Spleen (tissue), 11 donors: Measurements from ENCODE around the gene C9orf85. TPM values are rescaled to one million over a fixed set of nuclear protein-coding genes. Genes with fewer than 3 reads are reported as not detected.

Source experiments
- DNase-seq: peaks from one replicate; pipeline ENCODE4 v3.0.0-alpha.2; 2020
- H3K27ac ChIP-seq, 8 donors: fragments of 200-600 bp; sonication (generic) in 7 of 8; 1 replicate in 4 of 8; 2 replicates in 4 of 8; pipeline versions ENCODE4 v1.5.0 to v1.8.0; 2016 to 2021; ENCODE audit warnings: inconsistent platforms in 4 of 8, mild to moderate bottlenecking in 4 of 8, moderate library complexity in 1 of 8
- H3K27me3 ChIP-seq, 7 donors: fragments of 200-600 bp; sonication (generic) in 6 of 7; replicated peaks in 1 of 7; 1 replicate in 4 of 7; 2 replicates in 3 of 7; pipeline versions ENCODE4 v1.5.0 to v1.8.0; 2016 to 2021; ENCODE audit warnings: inconsistent platforms in 3 of 7, mild to moderate bottlenecking in 1 of 7
- H3K36me3 ChIP-seq, 6 donors: fragments of 200-600 bp; sonication (generic) in 5 of 6; 1 replicate in 4 of 6; 2 replicates in 2 of 6; pipeline versions ENCODE4 v1.5.0 to v1.8.0; 2016 to 2021; ENCODE audit warnings: inconsistent platforms in 2 of 6
- H3K4me1 ChIP-seq, 6 donors: fragments of 200-600 bp; sonication (generic) in 5 of 6; 1 replicate in 3 of 6; 2 replicates in 3 of 6; pipeline versions ENCODE4 v1.5.0 to v1.8.0; 2016 to 2021; ENCODE audit warnings: inconsistent platforms in 3 of 6
- H3K4me3 ChIP-seq, 8 donors: fragments of 200-600 bp; sonication (generic) in 7 of 8; 1 replicate in 4 of 8; 2 replicates in 4 of 8; pipeline versions ENCODE4 v1.5.0 to v1.8.0; 2016 to 2021; ENCODE audit warnings: inconsistent platforms in 4 of 8, mild to moderate bottlenecking in 4 of 8, moderate library complexity in 2 of 8
- H3K9me3 ChIP-seq, 8 donors: fragments of 200-600 bp; sonication (generic) in 7 of 8; 1 replicate in 4 of 8; 2 replicates in 4 of 8; pipeline versions ENCODE4 v1.5.0 to v1.8.0; 2016 to 2021; ENCODE audit warnings: inconsistent platforms in 4 of 8
- POLR2A ChIP-seq, 3 donors: fragments of 450-650 bp; IDR thresholded peaks; one replicate each; pipeline ENCODE4 v1.5.1; 2017; ENCODE audit warnings: antibody characterized with exemption in 3 of 3, mild to moderate bottlenecking in 1 of 3
- POLR2AphosphoS5 ChIP-seq, 3 donors: sonication (generic); formaldehyde crosslinking; IDR thresholded peaks; one replicate each; pipeline ENCODE4 v1.5.1; 2017; ENCODE audit warnings: antibody characterized with exemption in 3 of 3
- whole genome bisulfite sequencing, 5 donors: extraction: QIAGEN DNeasy Blood & Tissue Kit in 3 of 5; methylation state at CpG; one replicate each; pipeline versions ENCODE4 v1.1.5 to v1.1.7; 2013 to 2018; 5-methylcytosine and 5-hydroxymethylcytosine counted together
- intact Hi-C: fragments of 100-400 bp; cut with DNase I; formaldehyde crosslinking; loops from one replicate; pipeline ENCODE4 v1.15.0; 2023; ENCODE audit warnings: low total_unique reads
- polyA plus RNA-seq, 3 donors: library from polyadenylated mRNA; stranded (reverse); fragments of 200-250 nt; gene quantifications; one replicate each; pipeline ENCODE4 v1.2.1, GENCODE V29; 2013
- total RNA-seq, 7 donors: library from RNA; depleted of rRNA in 3 of 7; stranded (reverse); fragments of >200 nt in 3 of 7; fragmentation: NEBNext Ultra II Directional in 4 of 7; extraction: Animal tissue kit (Norgen Biotek cat#: 25700) in 4 of 7; gene quantifications; one replicate each; pipeline versions ENCODE4 v1.1.0 to v1.2.1, GENCODE V29; 2016 to 2021
- TF ChIP-seq, protein P1 (sequence below), 11 experiments: fragments of 200-600 bp in 7 of 11; fragments of 450-650 bp in 4 of 11; sonication (generic) in 4 of 11; IDR thresholded peaks in 8 of 11; conservative IDR thresholded peaks in 3 of 11; 1 replicate in 7 of 11; 2 replicates in 4 of 11; pipeline versions ENCODE4 v1.4.0 to v1.8.0; 2016 to 2021; ENCODE audit warnings: antibody characterized with exemption in 11 of 11, inconsistent platforms in 4 of 11, mild to moderate bottlenecking in 1 of 11
- donor health status: healthy with polysubstance abuse.
- donor health status: DM: no; HTN: no; CAD: no; lungs with moderate emphysema.
- donor health status: DM: no; HTN: no; CAD: no.
- donor health status: Bipolar disorder and iron deficiency.
- donor health status: healthy.
- donor health status: DM: no; HTN: no; CAD: no.
- donor health status: DM: yes; HTN: yes; CAD: no.

The C9orf85 gene
- total and polyA plus RNA-seq, 10 donors: 7.1 to 17.8 (median 9.3) TPM

DNA sequence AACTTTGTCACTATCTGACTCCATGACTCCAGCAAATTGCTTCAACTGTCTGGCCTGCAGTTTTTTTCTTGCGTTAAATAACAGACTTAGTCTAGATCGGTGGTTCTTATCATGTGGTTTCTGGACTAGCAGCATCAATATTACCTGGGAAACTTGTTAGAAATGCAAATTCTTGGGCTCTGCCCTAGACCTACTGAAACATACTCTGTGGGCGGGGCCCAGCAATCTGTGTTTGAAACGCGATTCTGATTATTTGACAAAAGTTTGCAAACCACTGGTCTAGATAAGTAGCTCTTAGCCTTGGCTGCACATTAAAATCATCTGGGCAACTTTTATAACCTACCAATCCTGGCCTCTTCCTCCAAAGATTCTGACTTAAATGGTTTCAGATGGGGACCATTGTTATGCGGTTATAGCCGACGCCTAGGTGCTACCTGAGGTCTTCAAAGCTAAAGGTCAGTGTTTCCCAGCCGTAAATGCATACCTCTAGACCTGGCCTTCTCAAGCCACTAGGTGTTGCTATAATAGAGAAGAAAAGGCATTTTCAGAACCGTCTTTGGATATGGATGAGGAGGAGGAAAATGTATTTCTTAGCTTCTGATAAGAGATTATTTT lies 74.0 kb downstream of the C9orf85 start:
- H3K9me3 ChIP-seq: no peaks in the 10 kb centered on the region
- DNase-seq: no peak
- intact Hi-C loops: no loop called here
- no peaks in the 10 kb centered on the region for H3K4me1 ChIP-seq
- H3K4me3 ChIP-seq: no peak overlapping the region
- WGBS, 5 donors: 87 to 92% (median 90%) methylated on average over 10 of the region's 10 CpGs
- H3K27me3 ChIP-seq: no peaks in the 10 kb centered on the region
- TF ChIP-seq POLR2A (IDR thresholded peaks at IDR 0.05) (no peak), POLR2AphosphoS5 (IDR thresholded peaks at IDR 0.05) (no peak)
- TF ChIP-seq, protein P1, sequence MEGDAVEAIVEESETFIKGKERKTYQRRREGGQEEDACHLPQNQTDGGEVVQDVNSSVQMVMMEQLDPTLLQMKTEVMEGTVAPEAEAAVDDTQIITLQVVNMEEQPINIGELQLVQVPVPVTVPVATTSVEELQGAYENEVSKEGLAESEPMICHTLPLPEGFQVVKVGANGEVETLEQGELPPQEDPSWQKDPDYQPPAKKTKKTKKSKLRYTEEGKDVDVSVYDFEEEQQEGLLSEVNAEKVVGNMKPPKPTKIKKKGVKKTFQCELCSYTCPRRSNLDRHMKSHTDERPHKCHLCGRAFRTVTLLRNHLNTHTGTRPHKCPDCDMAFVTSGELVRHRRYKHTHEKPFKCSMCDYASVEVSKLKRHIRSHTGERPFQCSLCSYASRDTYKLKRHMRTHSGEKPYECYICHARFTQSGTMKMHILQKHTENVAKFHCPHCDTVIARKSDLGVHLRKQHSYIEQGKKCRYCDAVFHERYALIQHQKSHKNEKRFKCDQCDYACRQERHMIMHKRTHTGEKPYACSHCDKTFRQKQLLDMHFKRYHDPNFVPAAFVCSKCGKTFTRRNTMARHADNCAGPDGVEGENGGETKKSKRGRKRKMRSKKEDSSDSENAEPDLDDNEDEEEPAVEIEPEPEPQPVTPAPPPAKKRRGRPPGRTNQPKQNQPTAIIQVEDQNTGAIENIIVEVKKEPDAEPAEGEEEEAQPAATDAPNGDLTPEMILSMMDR (IDR thresholded peaks at IDR 0.05 in 8 of 11, conservative IDR thresholded peaks at IDR 0.05 in 3 of 11): no peak
- H3K36me3 ChIP-seq: peaks cover 0 to 12% (median 0%) of the 10 kb centered on the region in 6 donors
- H3K27ac ChIP-seq: no peak overlapping the region

- Histone ChIP-seq H3K36me3 (peaks cover 0 to 12% (median 0%) of the 10 kb centered on the region in 6 donors), H3K27ac (no peak overlapping the region), H3K4me1 (no peaks in the 10 kb centered on the region), H3K27me3 (no peaks in the 10 kb centered on the region), H3K4me3 (no peak overlapping the region), H3K9me3 (no peaks in the 10 kb centered on the region)
- WGBS, 5 donors: 82 to 92% (median 85%) methylated on average over 3 of the region's 3 CpGs
- DNase-seq: no peak
- TF ChIP-seq, protein P1 (IDR thresholded peaks at IDR 0.05 in 8 of 11, conservative IDR thresholded peaks at IDR 0.05 in 3 of 11): no peak
- no peak for TF ChIP-seq POLR2A (IDR thresholded peaks at IDR 0.05)
- TF ChIP-seq POLR2AphosphoS5 (IDR thresholded peaks at IDR 0.05): no peak
- intact Hi-C loops: no loop called here
Observed at GRCh38 chr9:71986900-71987299, 75.5 kb downstream of the C9orf85 start.

GRCh38 chr9:71987471-71988371 lies 76.3 kb downstream of the C9orf85 start:
- no peak overlapping the region for H3K4me3 ChIP-seq
- no peaks in the 10 kb centered on the region for H3K27me3 ChIP-seq
- H3K9me3 ChIP-seq: no peaks in the 10 kb centered on the region
- no peak overlapping the region for H3K27ac ChIP-seq
- TF ChIP-seq POLR2A (IDR thresholded peaks at IDR 0.05) (no peak), POLR2AphosphoS5 (IDR thresholded peaks at IDR 0.05) (no peak)
- TF ChIP-seq, protein P1 (IDR thresholded peaks at IDR 0.05 in 8 of 11, conservative IDR thresholded peaks at IDR 0.05 in 3 of 11): no peak
- no peaks in the 10 kb centered on the region for H3K4me1 ChIP-seq
- intact Hi-C loops: no loop called here
- peaks cover 0 to 10% (median 0%) of the 10 kb centered on the region in 6 donors for H3K36me3 ChIP-seq
- DNase-seq: no peak
- 82 to 90% (median 84%) methylated on average over 11 of the region's 11 CpGs for WGBS, 5 donors

GRCh38 chr9:71990466-71990865 lies 79.0 kb downstream of the C9orf85 start:
- DNase-seq: no peak
- Histone ChIP-seq H3K27ac (no peak overlapping the region), H3K4me1 (no peaks in the 10 kb centered on the region), H3K27me3 (no peaks in the 10 kb centered on the region), H3K36me3 (no peaks in the 10 kb centered on the region), H3K9me3 (no peaks in the 10 kb centered on the region), H3K4me3 (no peak overlapping the region)
- 71 to 96% (median 90%) methylated on average over 1 of the region's 1 CpG for WGBS, 5 donors
- TF ChIP-seq POLR2AphosphoS5 (IDR thresholded peaks at IDR 0.05) (no peak), POLR2A (IDR thresholded peaks at IDR 0.05) (no peak)
- TF ChIP-seq, protein P1 (IDR thresholded peaks at IDR 0.05 in 8 of 11, conservative IDR thresholded peaks at IDR 0.05 in 3 of 11): no peak
- intact Hi-C loops: no loop called here
